Osteocyte (in vitro differentiated cells): ENCODE measurements around the gene C12orf76. TPM values are rescaled to one million over a fixed set of nuclear protein-coding genes. Genes with fewer than 3 reads are reported as not detected.
A peak's percentile ranks its signal among the peaks of the same experiment; 100 is the strongest.

Experiments used
- DNase-seq: peaks from one replicate; pipeline ENCODE4 v3.0.0; 2021; ENCODE audit warnings: mixed read lengths; ENCODE audit not compliant: unreplicated experiment; ENCODE audit errors: extremely low spot score
- H3K27ac Mint-ChIP-seq: one replicate; pipeline ENCODE4 v1.8.0; 2021; ENCODE audit warnings: mild to moderate bottlenecking, mixed read lengths; ENCODE audit not compliant: unreplicated experiment
- H3K27me3 Mint-ChIP-seq: one replicate; pipeline ENCODE4 v1.8.0; 2021; ENCODE audit warnings: mixed read lengths; ENCODE audit not compliant: unreplicated experiment
- H3K36me3 Mint-ChIP-seq: one replicate; pipeline ENCODE4 v1.8.0; 2021; ENCODE audit warnings: mixed read lengths; ENCODE audit not compliant: unreplicated experiment
- H3K4me1 Mint-ChIP-seq: one replicate; pipeline ENCODE4 v1.8.0; 2021; ENCODE audit warnings: mixed read lengths; ENCODE audit not compliant: unreplicated experiment
- H3K4me3 Mint-ChIP-seq: one replicate; pipeline ENCODE4 v1.8.0; 2021; ENCODE audit warnings: mild to moderate bottlenecking, moderate library complexity, mixed read lengths; ENCODE audit not compliant: unreplicated experiment
- H3K9me3 Mint-ChIP-seq: one replicate; pipeline ENCODE4 v1.8.0; 2021; ENCODE audit warnings: mixed read lengths; ENCODE audit not compliant: unreplicated experiment
- CTCF ChIP-seq: fragments of 200-600 bp; sonication (generic); IDR thresholded peaks from 2 replicates; pipeline ENCODE4 v1.5.0; 2021; ENCODE audit warnings: antibody characterized with exemption, mild to moderate bottlenecking, moderate library complexity
- total RNA-seq: library from RNA; stranded (reverse); gene quantifications from 2 replicates; pipeline ENCODE4 v1.2.1, GENCODE V29; 2021

Gene C12orf76
- total RNA-seq, 1 donor from 2014 or later = 13.7 TPM

- no peak for DNase-seq
- Mint-ChIP-seq H3K36me3 (peaks cover 3% of the 10 kb centered on the region), H3K4me3 (peak overlapping the region; percentile 95), H3K9me3 (no peaks in the 10 kb centered on the region), H3K4me1 (peaks cover 36% of the 10 kb centered on the region), H3K27ac (peak overlapping the region; percentile 86), H3K27me3 (no peaks in the 10 kb centered on the region)
- no peak for TF ChIP-seq CTCF
These were observed 48.7 kb downstream of the C12orf76 start for GRCh38 chr12:109999649-109999971.

GRCh38 chr12:109998904-109999648 is 49.2 kb downstream of the C12orf76 start, which contains the start of gene ANKRD13A:
Gene ANKRD13A (plus strand): TSS chr12:109999430. CDS start chr12:109999689, 259 bp downstream.
- Mint-ChIP-seq H3K4me1 (peaks cover 42% of the 10 kb centered on the region), H3K27ac (peak within 1 kb of the TSS; percentile 98), H3K9me3 (no peaks in the 10 kb centered on the region), H3K36me3 (peaks cover 3% of the 10 kb centered on the region), H3K4me3 (peak within 1 kb of the TSS; percentile 95), H3K27me3 (no peaks in the 10 kb centered on the region)
- DNase-seq = peak; percentile 94
- TF ChIP-seq CTCF = no peak

GRCh38 chr12:109998241-109998903 is 50.0 kb downstream of the C12orf76 start:
- H3K4me1 Mint-ChIP-seq = peaks cover 47% of the 10 kb centered on the region
- H3K27ac Mint-ChIP-seq = peak overlapping the region; percentile 98
- peak overlapping the region; percentile 90 for H3K4me3 Mint-ChIP-seq
- H3K27me3 Mint-ChIP-seq = no peaks in the 10 kb centered on the region
- H3K36me3 Mint-ChIP-seq = peaks cover under 1% of the 10 kb centered on the region
- TF ChIP-seq CTCF = no peak
- DNase-seq = no peak
- no peaks in the 10 kb centered on the region for H3K9me3 Mint-ChIP-seq

- no peaks in the 10 kb centered on the region for H3K27me3 Mint-ChIP-seq
- no peak for DNase-seq
- no peaks in the 10 kb centered on the region for H3K9me3 Mint-ChIP-seq
- H3K27ac Mint-ChIP-seq = no peak overlapping the region
- H3K4me3 Mint-ChIP-seq = peak overlapping the region; percentile 19
- peaks cover 49% of the 10 kb centered on the region for H3K4me1 Mint-ChIP-seq
- H3K36me3 Mint-ChIP-seq = no peaks in the 10 kb centered on the region
- TF ChIP-seq CTCF = no peak
These were observed 50.9 kb downstream of the C12orf76 start for GRCh38 chr12:109997393-109997792.

- Mint-ChIP-seq H3K36me3 (no peaks in the 10 kb centered on the region), H3K27me3 (no peaks in the 10 kb centered on the region)
These were observed 51.9 kb downstream of the C12orf76 start for GRCh38 chr12:109996483-109996853.

More at GRCh38 chr12:109996483-109996853, 51.9 kb downstream of the C12orf76 start:
- peaks cover 48% of the 10 kb centered on the region for H3K4me1 Mint-ChIP-seq
- peak overlapping the region; percentile 67 for H3K27ac Mint-ChIP-seq
- no peak for TF ChIP-seq CTCF
- no peaks in the 10 kb centered on the region for H3K9me3 Mint-ChIP-seq
- no peak for DNase-seq
- H3K4me3 Mint-ChIP-seq = peak overlapping the region; percentile 95
